ENCODE data around the gene TENT4A.

TENT4A gene

GRCh38 chr5:6752782-6753181 lies 39.5 kb downstream of the TENT4A start:
- no peak for DNase-seq

- no peak for DNase-seq
Measured at GRCh38 chr5:6753851-6754250, 40.6 kb downstream of the TENT4A start.

GRCh38 chr5:6754766-6755165 lies 41.5 kb downstream of the TENT4A start:
- no peak for DNase-seq

GRCh38 chr5:6755519-6755918 lies 42.3 kb downstream of the TENT4A start:
- DNase-seq = no peak

GRCh38 chr5:6755941-6756340 lies 42.7 kb downstream of the TENT4A start:
- no peak for DNase-seq

- no peak for DNase-seq
Measured at GRCh38 chr5:6757414-6757969, 44.3 kb downstream of the TENT4A start.

GRCh38 chr5:6758236-6758635 lies 45.0 kb downstream of the TENT4A start:
- no peak for DNase-seq

GRCh38 chr5:6758706-6759105 lies 45.5 kb downstream of the TENT4A start:
- DNase-seq = no peak

- DNase-seq = no peak
Measured at GRCh38 chr5:6759401-6759800, 46.2 kb downstream of the TENT4A start.

- no peak for DNase-seq
Measured at GRCh38 chr5:6759983-6760382, 46.8 kb downstream of the TENT4A start.

- no peak for DNase-seq
Measured at GRCh38 chr5:6760686-6761085, 47.5 kb downstream of the TENT4A start.

- DNase-seq = no peak
Measured at GRCh38 chr5:6761333-6761732, 48.1 kb downstream of the TENT4A start.

- DNase-seq = no peak
Measured at GRCh38 chr5:6762116-6762515, 48.9 kb downstream of the TENT4A start.

GRCh38 chr5:6762697-6763096 lies 49.5 kb downstream of the TENT4A start:
- DNase-seq = no peak

- DNase-seq = no peak
Measured at GRCh38 chr5:6763191-6763590, 50.0 kb downstream of the TENT4A start.

- DNase-seq = peak; percentile 38
Measured at GRCh38 chr5:6765612-6766525, 52.6 kb downstream of the TENT4A start.

GRCh38 chr5:6766604-6767093 lies 53.4 kb downstream of the TENT4A start:
- no peak for DNase-seq

- no peak for DNase-seq
Measured at GRCh38 chr5:6767481-6768063, 54.3 kb downstream of the TENT4A start.

- DNase-seq = no peak
Measured at GRCh38 chr5:6768590-6769230, 55.5 kb downstream of the TENT4A start.

- DNase-seq = no peak
Measured at GRCh38 chr5:6770826-6771607, 57.8 kb downstream of the TENT4A start.

- DNase-seq = no peak
Measured at GRCh38 chr5:6772886-6773285, 59.7 kb downstream of the TENT4A start.

GRCh38 chr5:6773342-6774035 lies 60.3 kb downstream of the TENT4A start:
- no peak for DNase-seq

Measured in T-helper 9 cell (primary cell).